Measurements from ENCODE around the gene PTPRN2.

PTPRN2 gene

GRCh38 chr7:157813053-157813452 is 774.6 kb downstream of the PTPRN2 start:
- DNase-seq (ENCODE audit: low read depth): no peak

DNA sequence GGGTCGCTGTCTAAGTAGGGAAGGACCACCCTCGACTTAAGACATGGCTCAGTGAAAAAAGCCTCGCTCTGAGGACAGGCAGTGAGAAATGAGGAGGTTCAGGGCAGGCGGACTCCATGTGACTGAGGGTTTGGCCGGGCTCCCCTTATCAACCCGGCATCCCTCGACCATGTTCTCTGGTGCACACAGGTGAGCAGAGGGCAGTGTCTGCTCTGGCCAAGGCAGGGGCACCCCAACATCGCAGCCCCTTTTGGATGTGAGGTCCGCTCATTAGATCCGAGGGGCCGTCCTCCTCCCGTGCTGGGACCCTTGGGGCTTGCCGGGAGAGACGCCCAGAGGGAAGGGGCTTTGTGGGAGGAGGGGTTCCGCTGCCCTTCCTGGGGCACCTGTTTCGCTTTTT is 775.7 kb downstream of the PTPRN2 start:
- no peak for DNase-seq (ENCODE audit: low read depth)

GRCh38 chr7:157809863-157810851 is 777.5 kb downstream of the PTPRN2 start:
- DNase-seq (ENCODE audit: low read depth): no peak

- no peak for DNase-seq (ENCODE audit: low read depth)
Measured at GRCh38 chr7:157809154-157809862, 778.3 kb downstream of the PTPRN2 start.

DNA sequence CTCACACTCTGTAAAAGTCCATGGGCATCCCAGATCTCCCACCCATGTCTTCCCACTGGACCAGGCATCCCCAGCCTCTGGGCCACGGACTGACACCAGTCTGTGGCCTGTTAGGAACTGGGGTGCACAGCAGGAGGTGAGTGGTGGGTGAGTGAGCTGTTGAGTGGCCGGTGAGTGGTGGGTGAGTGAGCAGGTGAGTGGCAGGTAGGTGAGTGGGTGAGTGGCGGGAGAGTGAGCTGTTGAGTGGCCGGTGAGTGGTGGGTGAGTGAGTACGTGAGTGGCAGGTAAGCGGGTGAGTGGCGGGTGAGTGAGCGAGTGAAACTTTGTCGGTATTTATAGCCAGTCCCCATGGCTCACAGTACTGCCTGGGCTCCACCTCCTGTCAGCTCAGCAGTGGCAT is 779.6 kb downstream of the PTPRN2 start:
- DNase-seq (ENCODE audit: low read depth): no peak

DNA sequence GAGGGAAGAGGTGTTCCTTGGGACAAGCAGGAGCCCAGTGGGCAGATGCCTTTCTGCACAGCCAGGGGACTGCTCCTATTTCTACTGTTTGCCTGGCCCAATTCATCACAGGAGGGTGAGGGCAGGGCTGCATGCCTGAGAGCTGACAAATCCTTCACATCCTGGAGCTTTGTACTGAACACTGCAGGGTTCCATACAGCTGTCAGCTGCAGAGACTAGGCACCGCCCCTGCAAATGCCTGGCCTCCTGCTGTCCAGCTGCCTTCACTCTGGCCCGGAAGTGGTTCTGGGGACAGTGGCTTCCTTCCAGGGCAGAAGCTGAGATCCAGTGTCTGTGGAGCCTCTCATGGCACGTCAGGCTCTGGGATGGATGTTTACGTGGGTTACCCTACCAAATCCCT is 780.1 kb downstream of the PTPRN2 start:
- no peak for DNase-seq (ENCODE audit: low read depth)

GRCh38 chr7:157806711-157807110 is 780.9 kb downstream of the PTPRN2 start:
- DNase-seq (ENCODE audit: low read depth): no peak

- no peak for DNase-seq (ENCODE audit: low read depth)
Measured at GRCh38 chr7:157805713-157806112, 781.9 kb downstream of the PTPRN2 start.

GRCh38 chr7:157803906-157804305 is 783.7 kb downstream of the PTPRN2 start:
- DNase-seq (ENCODE audit: low read depth): no peak

GRCh38 chr7:157801971-157802675 is 785.5 kb downstream of the PTPRN2 start:
- no peak for DNase-seq (ENCODE audit: low read depth)

- DNase-seq (ENCODE audit: low read depth): no peak
Measured at GRCh38 chr7:157801113-157801512, 786.5 kb downstream of the PTPRN2 start.

DNA sequence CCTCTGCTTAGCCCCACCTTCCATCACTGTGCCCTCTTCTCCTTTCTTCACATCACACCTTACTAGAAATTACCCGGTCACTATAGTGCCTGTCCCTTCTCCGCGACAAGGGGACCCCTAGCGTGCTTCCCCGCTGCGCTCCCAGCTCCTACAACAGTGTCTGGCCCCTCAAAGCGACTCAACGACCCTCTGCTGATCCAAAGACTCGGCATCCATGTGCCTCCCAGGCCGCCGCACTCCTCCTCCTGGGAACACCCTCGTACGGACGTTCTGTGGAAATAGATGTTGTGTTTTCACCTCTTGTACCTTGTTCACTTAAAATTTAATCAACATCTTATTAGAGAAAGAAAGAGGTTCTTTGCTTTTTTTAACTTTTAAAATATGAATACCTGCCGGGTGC is 787.3 kb downstream of the PTPRN2 start:
- no peak for DNase-seq (ENCODE audit: low read depth)

DNA sequence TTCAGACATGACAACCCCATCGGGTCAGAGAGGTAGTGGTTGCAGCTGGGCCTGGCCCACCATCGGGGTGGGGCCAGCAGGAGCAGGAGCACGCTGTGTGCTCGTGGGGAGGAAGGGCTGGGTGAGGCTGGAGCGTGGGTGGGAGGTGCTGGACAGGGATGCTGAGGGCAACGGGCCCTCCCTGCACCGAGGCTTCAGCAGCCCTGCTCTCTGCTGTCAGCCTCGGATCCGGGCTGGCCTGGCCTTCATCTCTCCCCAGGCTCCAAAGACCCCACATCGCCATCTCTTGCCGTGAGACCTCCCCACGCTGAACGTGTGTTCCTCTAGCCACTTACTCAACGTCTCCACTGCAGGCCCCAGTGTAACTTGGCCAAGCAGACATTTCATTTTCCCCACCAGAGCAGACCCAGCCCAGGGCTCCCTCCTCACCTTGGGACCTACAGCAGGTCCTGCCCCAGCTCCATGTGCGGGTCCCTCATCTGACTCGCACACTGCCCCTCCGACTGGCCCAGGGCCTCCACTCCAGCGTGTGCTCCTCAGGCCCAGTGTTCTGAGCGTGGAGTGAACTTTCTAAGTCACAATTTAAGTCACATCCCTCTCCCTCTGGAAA is 788.4 kb downstream of the PTPRN2 start:
- no peak for DNase-seq (ENCODE audit: low read depth)

DNA sequence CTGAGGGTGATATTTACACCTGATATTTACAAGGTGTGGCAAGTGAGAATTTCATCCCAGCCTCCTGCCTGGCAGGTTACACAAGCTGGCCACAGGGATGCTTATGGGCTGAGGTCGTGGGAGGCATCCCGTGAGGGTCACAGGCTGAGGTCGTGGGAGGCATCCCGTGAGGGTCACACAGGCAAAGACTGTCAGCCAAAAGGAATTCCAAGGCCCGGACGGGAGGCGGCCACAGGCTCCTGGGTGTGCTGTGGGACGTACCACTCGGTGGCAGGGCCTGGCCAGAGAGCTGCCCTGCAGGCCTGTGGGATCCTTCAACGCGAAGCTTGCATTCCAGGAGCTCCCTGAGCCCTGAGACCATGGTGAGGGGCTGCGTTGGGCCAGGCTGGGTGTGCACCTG is 790.3 kb downstream of the PTPRN2 start:
- DNase-seq (ENCODE audit: low read depth): no peak

DNA sequence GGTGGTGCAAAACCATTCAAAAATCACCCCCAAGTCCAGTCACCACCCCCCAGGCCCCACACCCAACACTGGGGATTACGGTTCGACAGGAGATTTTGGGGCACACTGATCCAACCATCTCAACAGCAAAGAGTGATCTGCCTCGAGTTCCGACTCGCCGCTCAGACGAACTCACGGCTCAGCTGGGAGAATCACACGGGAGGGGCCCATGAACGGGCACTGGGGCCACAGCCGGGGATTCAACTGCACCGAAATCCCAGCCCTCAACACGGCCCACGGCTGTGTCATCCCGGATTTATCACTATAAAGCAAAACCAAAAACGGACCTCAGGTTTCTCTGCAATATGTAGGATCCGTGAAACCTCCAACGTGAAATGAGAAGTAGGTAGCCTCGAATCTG is 790.8 kb downstream of the PTPRN2 start:
- DNase-seq (ENCODE audit: low read depth): no peak

- DNase-seq (ENCODE audit: low read depth): no peak
Measured at GRCh38 chr7:157795643-157796042, 792.0 kb downstream of the PTPRN2 start.

- no peak for DNase-seq (ENCODE audit: low read depth)
Measured at GRCh38 chr7:157795199-157795598, 792.4 kb downstream of the PTPRN2 start.

DNA sequence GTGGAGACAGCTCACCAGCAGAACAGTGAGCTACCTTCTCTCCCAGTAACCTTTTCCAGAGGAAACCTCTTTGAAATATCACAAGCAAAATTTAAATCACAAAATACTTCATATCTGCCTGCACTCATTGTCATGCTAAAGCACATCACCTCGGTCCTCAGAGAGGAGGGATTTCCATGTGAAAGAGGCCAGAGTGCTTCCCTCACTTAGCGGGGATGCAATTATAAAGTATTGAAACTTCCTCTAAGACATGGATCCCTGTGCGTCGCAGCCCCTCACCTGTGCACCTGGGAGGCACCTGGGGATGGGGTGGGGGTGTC is 792.9 kb downstream of the PTPRN2 start:
- DNase-seq (ENCODE audit: low read depth): no peak

- no peak for DNase-seq (ENCODE audit: low read depth)
Measured at GRCh38 chr7:157793973-157794745, 793.5 kb downstream of the PTPRN2 start.

DNA sequence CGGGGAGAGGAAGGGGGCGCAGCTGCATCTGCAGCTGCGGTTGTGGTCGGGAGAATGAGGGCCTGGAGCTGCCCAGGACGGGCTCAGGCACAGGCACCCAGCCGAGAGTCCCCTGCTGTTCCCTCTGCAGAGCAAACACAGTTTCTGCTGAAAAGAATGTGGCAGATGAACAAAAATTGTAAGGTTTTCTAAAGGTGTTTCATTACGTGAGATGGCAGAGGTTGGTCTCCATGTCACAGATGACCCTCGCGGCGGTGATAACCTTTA is 794.6 kb downstream of the PTPRN2 start:
- DNase-seq (ENCODE audit: low read depth): no peak

- DNase-seq (ENCODE audit: low read depth): no peak
Measured at GRCh38 chr7:157792241-157793086, 795.2 kb downstream of the PTPRN2 start.
